Upper lobe of right lung (tissue), 1 donor: ENCODE results near the gene ITPR2. TPM values are rescaled to one million over a fixed set of nuclear protein-coding genes. Genes with fewer than 3 reads are reported as not detected.
A peak's percentile ranks its signal among the peaks of the same experiment; 100 is the strongest.

Experiments used
- ATAC-seq: fragments of 200-7000 bp; cut with Tn5 transposase; one replicate; pipeline ENCODE4 v1.9.1; 2020; ENCODE audit warnings: mild to moderate bottlenecking, moderate library complexity
- DNase-seq: peaks from one replicate; pipeline ENCODE4 v3.0.0-alpha.2; 2020
- H3K27ac ChIP-seq: fragments of 200-600 bp; one replicate; pipeline ENCODE4 v1.8.0; 2022
- H3K27me3 ChIP-seq: fragments of 200-600 bp; one replicate; pipeline ENCODE4 v1.8.0; 2022; ENCODE audit warnings: mild to moderate bottlenecking
- H3K36me3 ChIP-seq: fragments of 200-600 bp; one replicate; pipeline ENCODE4 v1.8.0; 2022
- H3K4me1 ChIP-seq: fragments of 200-600 bp; one replicate; pipeline ENCODE4 v1.8.0; 2022
- H3K4me3 ChIP-seq: fragments of 200-600 bp; one replicate; pipeline ENCODE4 v1.8.0; 2022; ENCODE audit warnings: mild to moderate bottlenecking
- H3K9me3 ChIP-seq: fragments of 200-600 bp; one replicate; pipeline ENCODE4 v1.8.0; 2022
- CTCF ChIP-seq: fragments of 200-600 bp; IDR thresholded peaks from one replicate; pipeline ENCODE4 v1.8.0; 2022; ENCODE audit warnings: antibody characterized with exemption
- intact Hi-C: fragments of 100-400 bp; cut with DNase I; formaldehyde crosslinking; loops from one replicate; pipeline ENCODE4 v1.11.0; 2022
- total RNA-seq: library from RNA; stranded (reverse); fragmentation: NEBNext Ultra II Directional; extraction: Animal tissue kit (Norgen Biotek cat#: 25700); gene quantifications from one replicate; pipeline ENCODE4 v1.2.1, GENCODE V29; 2021
- donor health status: DM: no; HTN: yes; CAD: no; lungs with severe emphysema.

Gene ITPR2
- total RNA-seq, 1 donor from 2014 or later = 50.8 TPM

- intact Hi-C loops = no loop called here
- Histone ChIP-seq H3K36me3 (no peaks in the 10 kb centered on the region), H3K4me1 (peaks cover 5% of the 10 kb centered on the region), H3K27me3 (no peaks in the 10 kb centered on the region), H3K9me3 (no peaks in the 10 kb centered on the region), H3K27ac (no peak overlapping the region), H3K4me3 (no peak overlapping the region)
- DNase-seq = no peak
- no peak for TF ChIP-seq CTCF
- ATAC-seq = no peak
Observed at GRCh38 chr12:26379777-26380467, 453.1 kb downstream of the ITPR2 start.

GRCh38 chr12:26378711-26379110 is 454.3 kb downstream of the ITPR2 start:
- no peak overlapping the region for H3K4me3 ChIP-seq
- H3K27me3 ChIP-seq = no peaks in the 10 kb centered on the region
- DNase-seq (no peak), ATAC-seq (peak; percentile 72)
- intact Hi-C loops = no loop called here
- H3K9me3 ChIP-seq = no peaks in the 10 kb centered on the region
- no peak for TF ChIP-seq CTCF
- no peaks in the 10 kb centered on the region for H3K36me3 ChIP-seq
- no peak overlapping the region for H3K27ac ChIP-seq
- peaks cover 5% of the 10 kb centered on the region for H3K4me1 ChIP-seq

- H3K27me3 ChIP-seq = no peaks in the 10 kb centered on the region
- no peak overlapping the region for H3K27ac ChIP-seq
- H3K36me3 ChIP-seq = no peaks in the 10 kb centered on the region
- H3K4me3 ChIP-seq = no peak overlapping the region
- no peaks in the 10 kb centered on the region for H3K9me3 ChIP-seq
- ATAC-seq (no peak), DNase-seq (no peak)
- H3K4me1 ChIP-seq = peaks cover 5% of the 10 kb centered on the region
- intact Hi-C loops = no loop called here
- no peak for TF ChIP-seq CTCF
Observed at GRCh38 chr12:26374934-26375680, 457.9 kb downstream of the ITPR2 start.

GRCh38 chr12:26373606-26374495 is 459.1 kb downstream of the ITPR2 start:
- H3K27me3 ChIP-seq = no peaks in the 10 kb centered on the region
- intact Hi-C loops = no loop called here
- no peak for TF ChIP-seq CTCF
- DNase-seq (no peak), ATAC-seq (no peak)
- no peaks in the 10 kb centered on the region for H3K9me3 ChIP-seq
- H3K27ac ChIP-seq = no peak overlapping the region
- no peak overlapping the region for H3K4me3 ChIP-seq
- no peaks in the 10 kb centered on the region for H3K36me3 ChIP-seq
- H3K4me1 ChIP-seq = peaks cover 2% of the 10 kb centered on the region

- no peak for DNase-seq
- no peak for TF ChIP-seq CTCF
- Histone ChIP-seq H3K27ac (no peak overlapping the region), H3K36me3 (no peaks in the 10 kb centered on the region), H3K9me3 (no peaks in the 10 kb centered on the region), H3K4me3 (no peak overlapping the region), H3K4me1 (no peaks in the 10 kb centered on the region), H3K27me3 (no peaks in the 10 kb centered on the region)
- intact Hi-C loops = no loop called here
- no peak for ATAC-seq
Observed at GRCh38 chr12:26372866-26373265, 460.1 kb downstream of the ITPR2 start.
